CD4-positive, alpha-beta T cell (primary cell): ENCODE data around the gene RALGPS2. TPM values are rescaled to one million over a fixed set of nuclear protein-coding genes. Genes with fewer than 3 reads are reported as not detected.

ENCODE experiments used
- ATAC-seq: fragments of 200-7000 bp; cut with Tn5 transposase; one replicate; pipeline ENCODE4 v1.10.0; 2022; ENCODE audit warnings: mild to moderate bottlenecking; ENCODE audit not compliant: poor library complexity
- CTCF ChIA-PET: fragments of 350-600 bp; sonication (Branson Sonifier 250); formaldehyde crosslinking; loops from one replicate; lab custom pipeline; 2021; ENCODE audit warnings: antibody characterized with exemption, inconsistent platforms; lab: Charles Lee
- POLR2A ChIA-PET: fragments of 350-600 bp; sonication (Branson Sonifier 250); formaldehyde crosslinking; loops from one replicate; lab custom pipeline; 2021; ENCODE audit warnings: antibody characterized with exemption, inconsistent platforms; lab: Charles Lee
- DNase-seq, 14 experiments: peaks; one replicate each; pipeline ENCODE4 v3.0.0-alpha.2; 2013 to 2020; ENCODE audit warnings: mixed read lengths in 2 of 14
- H3K27ac ChIP-seq, 2 donors: one replicate each; pipeline versions ENCODE4 v1.5.1 to v1.7.0; 2013; ENCODE audit warnings: low read length in 2 of 2, low read depth in 1 of 2, mild to moderate bottlenecking in 1 of 2
- H3K27me3 ChIP-seq, 2 experiments: 1 replicate in 1 of 2; 2 replicates in 1 of 2; pipeline versions ENCODE4 v1.6.1 to v1.7.0; 2013; ENCODE audit warnings: low read length in 2 of 2, control low read depth in 1 of 2, mild to moderate bottlenecking in 1 of 2, moderate library complexity in 1 of 2; ENCODE audit not compliant: insufficient read depth in 2 of 2, control insufficient read depth in 1 of 2
- H3K36me3 ChIP-seq: one replicate; pipeline ENCODE4 v1.6.1; 2013; ENCODE audit warnings: low read length, control low read depth; ENCODE audit not compliant: insufficient read depth
- H3K4me1 ChIP-seq: one replicate; pipeline ENCODE4 v1.6.1; 2013; ENCODE audit warnings: low read length, control low read depth; ENCODE audit not compliant: insufficient read depth
- H3K4me3 ChIP-seq: one replicate; pipeline ENCODE4 v1.5.1; 2013; ENCODE audit warnings: mild to moderate bottlenecking, low read length, moderate library complexity
- H3K9me3 ChIP-seq, 2 experiments: 1 replicate in 1 of 2; 2 replicates in 1 of 2; pipeline versions ENCODE4 v1.6.1 to v1.7.0; 2013; ENCODE audit warnings: low read length in 2 of 2, mild to moderate bottlenecking in 2 of 2, control low read depth in 1 of 2, moderate library complexity in 1 of 2; ENCODE audit not compliant: control insufficient read depth in 1 of 2, insufficient read depth in 1 of 2
- H3K27ac Mint-ChIP-seq: one replicate; pipeline ENCODE4 v1.8.0; 2020; ENCODE audit warnings: mixed read lengths
- H3K27me3 Mint-ChIP-seq: one replicate; pipeline ENCODE4 v1.8.0; 2021; ENCODE audit warnings: mixed read lengths
- H3K36me3 Mint-ChIP-seq: one replicate; pipeline ENCODE4 v1.8.0; 2021; ENCODE audit warnings: low read depth, mixed read lengths
- H3K4me1 Mint-ChIP-seq: one replicate; pipeline ENCODE4 v1.8.0; 2021; ENCODE audit warnings: low read depth, mixed read lengths
- H3K4me3 Mint-ChIP-seq: one replicate; pipeline ENCODE4 v1.8.0; 2020; ENCODE audit warnings: mild to moderate bottlenecking, mixed read lengths
- H3K9me3 Mint-ChIP-seq: one replicate; pipeline ENCODE4 v1.8.0; 2020; ENCODE audit warnings: mixed read lengths
- intact Hi-C, 2 experiments: fragments of 100-400 bp; cut with DNase I in 1 of 2; cut with micrococcal nuclease in 1 of 2; formaldehyde crosslinking; loops; one replicate each; pipeline versions ENCODE4 v1.15.1 to v1.9.0; 2023 to 2025; cut with DNase I, micrococcal nuclease
- total RNA-seq, 174 experiments: library from RNA in 2 of 174; stranded (reverse) in 2 of 174; gene quantifications; one replicate each; pipeline ENCODE4 v1.2.3 and lab custom pipeline; 2021 to 2026
- TF ChIP-seq, protein P1 (sequence below): fragments of 200-600 bp; IDR thresholded peaks from one replicate; pipeline ENCODE4 v1.8.0; 2022; ENCODE audit warnings: antibody characterized with exemption, mild to moderate bottlenecking

The RALGPS2 gene
- total RNA-seq, 2 experiments from 2014 or later = 8.6 to 10.8 TPM

DNA sequence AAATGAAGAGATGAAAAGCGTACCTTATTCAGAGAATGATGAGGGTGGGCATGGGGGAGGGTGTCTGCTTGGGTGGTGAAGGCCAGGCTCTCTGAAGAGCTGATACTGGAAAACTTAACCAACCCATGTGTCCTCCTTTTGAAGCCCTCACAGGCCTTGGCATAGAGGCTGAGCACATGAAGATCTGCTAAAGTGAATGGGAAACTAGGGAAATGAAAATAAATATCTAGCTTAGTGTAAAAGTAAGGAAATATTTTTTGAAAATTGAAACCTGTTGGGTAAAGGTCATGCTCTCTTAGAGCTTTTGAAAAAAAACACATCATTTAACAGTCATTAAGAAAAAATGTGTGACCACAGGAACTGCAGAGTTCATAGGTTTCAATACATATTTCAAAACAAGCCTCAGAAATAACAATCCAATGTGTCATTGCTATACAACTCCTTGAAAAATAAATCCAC, 40.5 kb upstream of the RALGPS2 start:
- CTCF ChIA-PET = no interaction called here
- TF ChIP-seq, protein P1, sequence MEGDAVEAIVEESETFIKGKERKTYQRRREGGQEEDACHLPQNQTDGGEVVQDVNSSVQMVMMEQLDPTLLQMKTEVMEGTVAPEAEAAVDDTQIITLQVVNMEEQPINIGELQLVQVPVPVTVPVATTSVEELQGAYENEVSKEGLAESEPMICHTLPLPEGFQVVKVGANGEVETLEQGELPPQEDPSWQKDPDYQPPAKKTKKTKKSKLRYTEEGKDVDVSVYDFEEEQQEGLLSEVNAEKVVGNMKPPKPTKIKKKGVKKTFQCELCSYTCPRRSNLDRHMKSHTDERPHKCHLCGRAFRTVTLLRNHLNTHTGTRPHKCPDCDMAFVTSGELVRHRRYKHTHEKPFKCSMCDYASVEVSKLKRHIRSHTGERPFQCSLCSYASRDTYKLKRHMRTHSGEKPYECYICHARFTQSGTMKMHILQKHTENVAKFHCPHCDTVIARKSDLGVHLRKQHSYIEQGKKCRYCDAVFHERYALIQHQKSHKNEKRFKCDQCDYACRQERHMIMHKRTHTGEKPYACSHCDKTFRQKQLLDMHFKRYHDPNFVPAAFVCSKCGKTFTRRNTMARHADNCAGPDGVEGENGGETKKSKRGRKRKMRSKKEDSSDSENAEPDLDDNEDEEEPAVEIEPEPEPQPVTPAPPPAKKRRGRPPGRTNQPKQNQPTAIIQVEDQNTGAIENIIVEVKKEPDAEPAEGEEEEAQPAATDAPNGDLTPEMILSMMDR = no peak
- DNase-seq = no peak
- no peaks in the 10 kb centered on the region for H3K27me3 ChIP-seq
- Mint-ChIP-seq H3K4me3 (no peak overlapping the region), H3K9me3 (no peaks in the 10 kb centered on the region), H3K4me1 (no peaks in the 10 kb centered on the region), H3K36me3 (no peaks in the 10 kb centered on the region), H3K27me3 (no peaks in the 10 kb centered on the region), H3K27ac (no peak overlapping the region)
- H3K9me3 ChIP-seq = no peaks in the 10 kb centered on the region
- no peaks in the 10 kb centered on the region for H3K36me3 ChIP-seq
- POLR2A ChIA-PET = no interaction called here
- H3K4me3 ChIP-seq = no peak overlapping the region
- no peaks in the 10 kb centered on the region for H3K4me1 ChIP-seq
- intact Hi-C loops = no loop called here
- H3K27ac ChIP-seq = no peak overlapping the region
- ATAC-seq = no peak

DNA sequence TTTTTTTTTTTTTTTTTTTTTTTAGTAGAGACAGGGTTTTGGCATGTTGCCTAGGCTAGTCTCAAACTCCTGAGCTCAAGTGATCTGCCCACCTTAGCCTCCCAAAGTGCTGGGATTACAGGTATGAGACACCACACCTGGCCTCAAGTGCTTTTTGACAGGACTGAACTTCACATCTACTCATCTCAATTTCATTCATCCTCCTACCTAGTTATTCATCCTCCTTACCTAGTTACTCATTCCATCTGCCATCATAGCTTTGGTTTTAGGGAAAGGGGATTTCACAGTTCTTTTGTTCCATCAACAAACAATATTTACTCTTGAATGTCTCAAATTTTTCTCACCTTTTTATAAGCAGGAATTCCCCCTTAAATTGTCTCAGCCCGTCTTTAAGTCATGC, 38.6 kb upstream of the RALGPS2 start:
- intact Hi-C loops = no loop called here
- Mint-ChIP-seq H3K27ac (no peak overlapping the region), H3K4me1 (no peaks in the 10 kb centered on the region), H3K9me3 (no peaks in the 10 kb centered on the region), H3K36me3 (no peaks in the 10 kb centered on the region), H3K27me3 (no peaks in the 10 kb centered on the region), H3K4me3 (no peak overlapping the region)
- no peak overlapping the region for H3K27ac ChIP-seq
- no peaks in the 10 kb centered on the region for H3K9me3 ChIP-seq
- TF ChIP-seq, protein P1 = no peak
- H3K36me3 ChIP-seq = no peaks in the 10 kb centered on the region
- CTCF ChIA-PET = no interaction called here
- H3K4me3 ChIP-seq = no peak overlapping the region
- POLR2A ChIA-PET = no interaction called here
- DNase-seq = no peak
- no peak for ATAC-seq
- H3K4me1 ChIP-seq = no peaks in the 10 kb centered on the region
- H3K27me3 ChIP-seq = no peaks in the 10 kb centered on the region

DNA sequence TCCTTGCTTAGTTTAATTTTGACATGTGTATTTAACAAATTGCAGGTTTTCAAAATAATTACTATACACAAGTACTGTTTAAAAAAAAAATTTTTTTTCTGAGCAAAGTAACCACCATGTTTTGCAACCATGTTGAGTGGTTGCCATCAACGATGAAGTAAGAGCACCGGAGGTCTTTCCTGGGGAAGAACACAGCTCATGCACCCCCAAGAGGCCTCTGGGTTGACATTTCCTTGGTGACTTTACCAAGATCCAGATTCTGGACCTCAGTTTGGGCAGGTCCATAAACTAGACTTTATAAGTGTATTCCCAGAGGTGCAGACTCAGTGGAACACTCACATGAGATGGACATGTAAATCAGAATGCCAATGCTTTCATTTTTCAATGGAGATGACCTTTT, 36.8 kb upstream of the RALGPS2 start:
- Mint-ChIP-seq H3K27me3 (no peaks in the 10 kb centered on the region), H3K27ac (no peak overlapping the region), H3K36me3 (no peaks in the 10 kb centered on the region), H3K4me3 (no peak overlapping the region), H3K4me1 (no peaks in the 10 kb centered on the region), H3K9me3 (no peaks in the 10 kb centered on the region)
- ATAC-seq = no peak
- H3K27me3 ChIP-seq = no peaks in the 10 kb centered on the region
- TF ChIP-seq, protein P1 = no peak
- no peaks in the 10 kb centered on the region for H3K36me3 ChIP-seq
- intact Hi-C loops = no loop called here
- H3K4me3 ChIP-seq = no peak overlapping the region
- no peak overlapping the region for H3K27ac ChIP-seq
- no peak for DNase-seq
- H3K9me3 ChIP-seq = no peaks in the 10 kb centered on the region
- ChIA-PET POLR2A (no interaction called here), CTCF (no interaction called here)
- no peaks in the 10 kb centered on the region for H3K4me1 ChIP-seq
